GM18873 (cell line): Measurements from ENCODE around the gene ADM.
"Not testable (repeated sequence)": the region's sequence is repeated elsewhere in the genome, so short reads cannot be mapped to it uniquely, and the experiment has no call there.

Experiments
- ATAC-seq: cut with Tn5 transposase; IDR thresholded peaks from one replicate; pipeline ENCODE4 v1.9.1; 2021; ENCODE audit warnings: mild to moderate bottlenecking, moderate library complexity, moderate number of reproducible peaks; ENCODE audit not compliant: unreplicated experiment, low FRiP score

ADM gene

GRCh38 chr11:10304495-10305261 lies at the start of gene ADM:
TSS of gene ADM (plus strand) at chr11:10305073. CDS start at chr11:10305701, 628 bp downstream.
- ATAC-seq: no peak

GRCh38 chr11:10255388-10256125 lies 49.3 kb upstream of the ADM start:
- no peak for ATAC-seq

- ATAC-seq: no peak
Observed at GRCh38 chr11:10257478-10257877, 47.4 kb upstream of the ADM start.

- ATAC-seq: no peak
Observed at GRCh38 chr11:10261821-10262220, 43.1 kb upstream of the ADM start.

GRCh38 chr11:10263929-10264328 lies 40.9 kb upstream of the ADM start:
- no peak for ATAC-seq

- not testable (repeated sequence) for ATAC-seq
Observed at GRCh38 chr11:10264716-10265115, 40.2 kb upstream of the ADM start.

- ATAC-seq: no peak
Observed at GRCh38 chr11:10265936-10266335, 38.9 kb upstream of the ADM start.

GRCh38 chr11:10267821-10268220 lies 37.1 kb upstream of the ADM start:
- ATAC-seq: no peak

GRCh38 chr11:10268746-10269488 lies 36.0 kb upstream of the ADM start:
- ATAC-seq: no peak

GRCh38 chr11:10272132-10272531 lies 32.7 kb upstream of the ADM start:
- no peak for ATAC-seq

- no peak for ATAC-seq
Observed at GRCh38 chr11:10273738-10274137, 31.1 kb upstream of the ADM start.

- ATAC-seq: no peak
Observed at GRCh38 chr11:10274726-10275125, 30.1 kb upstream of the ADM start.

GRCh38 chr11:10275714-10276113 lies 29.2 kb upstream of the ADM start:
- ATAC-seq: no peak

- no peak for ATAC-seq
Observed at GRCh38 chr11:10282117-10282516, 22.8 kb upstream of the ADM start.

GRCh38 chr11:10283991-10284390 lies 20.9 kb upstream of the ADM start:
- no peak for ATAC-seq

GRCh38 chr11:10285148-10285802 lies 19.6 kb upstream of the ADM start:
- ATAC-seq: no peak

GRCh38 chr11:10287140-10287539 lies 17.7 kb upstream of the ADM start:
- ATAC-seq: no peak

GRCh38 chr11:10287766-10288715 lies 16.8 kb upstream of the ADM start:
- ATAC-seq: no peak

GRCh38 chr11:10288881-10289764 lies 15.8 kb upstream of the ADM start:
- no peak for ATAC-seq
